Choroid plexus epithelial cell (primary cell): Measurements from ENCODE around the gene HYOU1.

Source experiments
- DNase-seq: peaks from one replicate; pipeline ENCODE4 v3.0.0-alpha.2; 2010; ENCODE audit warnings: low read depth
- H3K4me3 ChIP-seq: 2 replicates; pipeline ENCODE4 v1.5.1; 2011; ENCODE audit warnings: low read depth, mild to moderate bottlenecking, control low read depth, low read length, moderate library complexity
- CTCF ChIP-seq: conservative IDR thresholded peaks from 2 replicates; pipeline ENCODE4 v1.5.1; 2011; ENCODE audit warnings: low read depth, mild to moderate bottlenecking, control low read depth, inconsistent platforms, low read length, moderate library complexity

The HYOU1 gene

GRCh38 chr11:119099711-119100110, 42.7 kb upstream of the HYOU1 start:
- no peak overlapping the region for H3K4me3 ChIP-seq
- no peak for DNase-seq
- no peak for TF ChIP-seq CTCF

- TF ChIP-seq CTCF, result peak; percentile 10
- peak overlapping the region; percentile 76 for H3K4me3 ChIP-seq
- peak; percentile 100 for DNase-seq
Measured at GRCh38 chr11:119095066-119095880, 38.3 kb upstream of the HYOU1 start.

GRCh38 chr11:119094816-119095065, 37.7 kb upstream of the HYOU1 start:
- TF ChIP-seq CTCF, result peak; percentile 73
- H3K4me3 ChIP-seq, result peak overlapping the region; percentile 76
- peak; percentile 89 for DNase-seq

GRCh38 chr11:119093942-119094815, 37.2 kb upstream of the HYOU1 start:
- peak overlapping the region; percentile 76 for H3K4me3 ChIP-seq
- no peak for TF ChIP-seq CTCF
- peak; percentile 48 for DNase-seq

- peak overlapping the region; percentile 76 for H3K4me3 ChIP-seq
- DNase-seq, result peak; percentile 40
- TF ChIP-seq CTCF, result no peak
Measured at GRCh38 chr11:119092880-119093842, 36.2 kb upstream of the HYOU1 start.

- TF ChIP-seq CTCF, result no peak
- DNase-seq, result no peak
- no peak overlapping the region for H3K4me3 ChIP-seq
Measured at GRCh38 chr11:119091966-119092879, 35.2 kb upstream of the HYOU1 start.
